ES-I3 (cell line): ENCODE data around the gene EPHB6.

Experiments used
- H3K36me3 ChIP-seq: 2 replicates; pipeline ENCODE4 v1.6.1; 2013; ENCODE audit warnings: mild to moderate bottlenecking, low read length, control low read depth, moderate library complexity; ENCODE audit not compliant: insufficient read depth
- H3K4me1 ChIP-seq: 2 replicates; pipeline ENCODE4 v1.6.1; 2013; ENCODE audit warnings: mild to moderate bottlenecking, control low read depth, low read length; ENCODE audit not compliant: insufficient read depth
- H3K9ac ChIP-seq: 2 replicates; pipeline ENCODE4 v1.6.1; 2013; ENCODE audit warnings: low read depth, mild to moderate bottlenecking, low read length, moderate library complexity
- H3K9me3 ChIP-seq: 2 replicates; pipeline ENCODE4 v1.6.1; 2013; ENCODE audit warnings: mild to moderate bottlenecking, low read length, moderate library complexity; ENCODE audit not compliant: control insufficient read depth, insufficient read depth

EPHB6 gene

DNA sequence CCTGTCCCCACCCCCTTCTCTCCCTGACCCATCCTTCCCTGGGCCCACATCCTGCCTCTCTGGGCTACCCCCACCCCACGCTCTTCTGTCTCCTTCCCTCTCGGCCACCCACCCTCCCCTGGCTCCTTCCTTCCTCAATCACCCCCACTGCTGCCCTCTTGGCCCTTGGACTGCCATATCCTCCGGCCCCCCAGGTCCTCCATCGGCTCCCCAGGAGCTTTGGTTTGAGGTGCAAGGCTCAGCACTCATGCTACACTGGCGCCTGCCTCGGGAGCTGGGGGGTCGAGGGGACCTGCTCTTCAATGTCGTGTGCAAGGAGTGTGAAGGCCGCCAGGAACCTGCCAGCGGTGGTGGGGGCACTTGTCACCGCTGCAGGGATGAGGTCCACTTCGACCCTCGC lies 10.9 kb downstream of the EPHB6 start:
- Histone ChIP-seq H3K9me3 (no peaks in the 10 kb centered on the region), H3K36me3 (no peaks in the 10 kb centered on the region), H3K9ac (no peak overlapping the region), H3K4me1 (peaks cover 18% of the 10 kb centered on the region)

DNA sequence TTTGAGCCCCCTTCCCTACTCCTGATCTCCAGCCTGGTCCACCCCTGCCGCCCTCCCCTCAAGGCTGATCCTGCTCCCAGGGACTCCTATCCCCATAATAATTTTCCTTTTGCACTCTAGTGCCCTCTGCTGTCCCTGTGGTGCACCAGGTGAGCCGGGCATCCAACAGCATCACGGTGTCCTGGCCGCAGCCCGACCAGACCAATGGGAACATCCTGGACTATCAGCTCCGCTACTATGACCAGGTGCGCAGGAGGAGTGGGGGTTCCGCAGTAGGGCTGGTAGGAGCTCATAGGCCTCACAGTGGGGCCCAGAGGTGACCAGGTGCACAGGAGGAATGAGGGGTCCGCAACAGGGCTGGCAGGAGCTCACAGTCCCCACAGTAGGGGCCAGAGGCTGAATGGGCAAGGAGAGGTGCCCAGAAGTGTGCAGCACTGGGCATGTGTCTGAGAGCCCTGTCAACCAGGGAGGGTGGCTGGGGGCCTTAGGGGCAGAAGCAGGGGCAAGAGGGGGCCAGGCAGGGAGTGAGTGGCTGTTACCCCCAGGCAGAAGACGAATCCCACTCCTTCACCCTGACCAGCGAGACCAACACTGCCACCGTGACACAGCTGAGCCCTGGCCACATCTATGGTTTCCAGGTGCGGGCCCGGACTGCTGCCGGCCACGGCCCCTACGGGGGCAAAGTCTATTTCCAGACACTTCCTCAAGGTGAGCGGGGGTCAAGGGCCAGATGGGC lies 11.7 kb downstream of the EPHB6 start:
- Histone ChIP-seq H3K9me3 (no peaks in the 10 kb centered on the region), H3K36me3 (no peaks in the 10 kb centered on the region), H3K4me1 (peaks cover 18% of the 10 kb centered on the region), H3K9ac (no peak overlapping the region)

DNA sequence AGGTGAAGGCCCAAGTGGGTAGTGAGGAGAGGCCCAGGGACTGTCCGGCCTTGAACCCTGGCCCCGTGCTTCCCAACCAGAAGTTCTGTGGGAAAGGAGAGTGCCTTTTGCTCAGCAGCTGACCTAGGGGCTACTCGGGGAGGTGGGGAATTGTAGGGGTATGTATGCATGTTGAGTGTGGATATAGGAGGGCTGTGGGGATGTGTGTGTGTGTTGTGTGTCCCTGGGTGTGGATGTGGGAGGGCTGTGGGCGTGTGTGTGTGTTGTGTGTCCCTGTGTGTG lies 12.2 kb downstream of the EPHB6 start:
- H3K9ac ChIP-seq = no peak overlapping the region
- no peaks in the 10 kb centered on the region for H3K36me3 ChIP-seq
- H3K4me1 ChIP-seq = peaks cover 13% of the 10 kb centered on the region
- no peaks in the 10 kb centered on the region for H3K9me3 ChIP-seq

DNA sequence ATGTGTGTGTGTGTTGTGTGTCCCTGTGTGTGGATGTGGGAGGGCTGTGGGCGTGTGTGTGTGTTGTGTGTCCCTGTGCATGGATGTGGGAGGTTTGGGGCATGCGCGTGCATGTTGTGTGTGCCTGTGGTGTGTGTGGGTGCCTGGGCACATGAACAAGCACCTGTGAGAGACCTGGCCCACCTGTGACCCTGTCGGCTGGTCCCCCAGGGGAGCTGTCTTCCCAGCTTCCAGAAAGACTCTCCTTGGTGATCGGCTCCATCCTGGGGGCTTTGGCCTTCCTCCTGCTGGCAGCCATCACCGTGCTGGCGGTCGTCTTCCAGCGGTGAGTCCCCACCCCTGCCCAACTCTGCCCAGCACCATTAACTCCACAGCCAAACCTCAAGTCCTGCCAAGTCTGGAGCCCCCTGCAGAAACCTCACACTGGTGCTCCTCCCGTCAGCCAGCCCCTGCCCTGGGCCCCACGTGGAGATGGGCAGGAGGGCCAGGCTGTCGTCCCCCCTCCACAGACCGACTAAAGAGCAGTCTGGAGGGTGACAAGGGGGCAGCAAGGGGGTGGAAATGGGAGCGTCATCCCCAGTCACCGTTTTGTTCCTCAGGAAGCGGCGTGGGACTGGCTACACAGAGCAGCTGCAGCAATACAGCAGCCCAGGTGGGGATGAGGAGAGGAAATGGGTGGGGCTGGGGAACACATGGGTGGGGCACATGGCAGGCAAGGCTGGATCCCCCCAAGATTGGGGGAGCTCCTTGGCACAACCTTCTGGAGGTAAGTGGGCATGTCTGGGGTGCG lies 12.7 kb downstream of the EPHB6 start:
- peaks cover 7% of the 10 kb centered on the region; the same call in 1 of the 2 replicates for H3K4me1 ChIP-seq
- H3K36me3 ChIP-seq = no peaks in the 10 kb centered on the region
- H3K9me3 ChIP-seq = no peaks in the 10 kb centered on the region
- no peak overlapping the region for H3K9ac ChIP-seq

DNA sequence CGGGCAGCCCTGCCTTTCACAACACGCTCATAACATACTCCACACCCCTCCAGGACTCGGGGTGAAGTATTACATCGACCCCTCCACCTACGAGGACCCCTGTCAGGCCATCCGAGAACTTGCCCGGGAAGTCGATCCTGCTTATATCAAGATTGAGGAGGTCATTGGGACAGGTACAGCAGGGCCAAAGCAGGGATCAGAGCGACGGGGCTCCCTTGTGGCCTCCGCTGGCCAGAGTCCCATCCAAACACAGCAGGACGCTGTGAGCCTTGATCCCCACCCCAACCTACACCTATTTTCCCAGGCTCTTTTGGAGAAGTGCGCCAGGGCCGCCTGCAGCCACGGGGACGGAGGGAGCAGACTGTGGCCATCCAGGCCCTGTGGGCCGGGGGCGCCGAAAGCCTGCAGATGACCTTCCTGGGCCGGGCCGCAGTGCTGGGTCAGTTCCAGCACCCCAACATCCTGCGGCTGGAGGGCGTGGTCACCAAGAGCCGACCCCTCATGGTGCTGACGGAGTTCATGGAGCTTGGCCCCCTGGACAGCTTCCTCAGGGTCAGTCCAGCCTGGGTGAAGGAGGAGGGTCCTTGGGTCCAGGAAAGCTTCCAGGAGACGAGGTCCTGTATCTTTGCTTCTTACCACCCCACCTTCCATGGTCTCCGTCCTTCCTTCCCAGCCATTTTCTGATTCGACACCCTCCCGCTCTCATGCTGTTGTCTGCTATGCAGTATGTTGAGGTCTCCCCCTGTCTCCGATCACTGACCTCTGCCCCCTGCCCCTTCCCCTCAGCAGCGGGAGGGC lies 13.5 kb downstream of the EPHB6 start:
- Histone ChIP-seq H3K36me3 (no peaks in the 10 kb centered on the region), H3K4me1 (peaks cover 3% of the 10 kb centered on the region; the same call in 1 of the 2 replicates), H3K9ac (no peak overlapping the region), H3K9me3 (no peaks in the 10 kb centered on the region)

DNA sequence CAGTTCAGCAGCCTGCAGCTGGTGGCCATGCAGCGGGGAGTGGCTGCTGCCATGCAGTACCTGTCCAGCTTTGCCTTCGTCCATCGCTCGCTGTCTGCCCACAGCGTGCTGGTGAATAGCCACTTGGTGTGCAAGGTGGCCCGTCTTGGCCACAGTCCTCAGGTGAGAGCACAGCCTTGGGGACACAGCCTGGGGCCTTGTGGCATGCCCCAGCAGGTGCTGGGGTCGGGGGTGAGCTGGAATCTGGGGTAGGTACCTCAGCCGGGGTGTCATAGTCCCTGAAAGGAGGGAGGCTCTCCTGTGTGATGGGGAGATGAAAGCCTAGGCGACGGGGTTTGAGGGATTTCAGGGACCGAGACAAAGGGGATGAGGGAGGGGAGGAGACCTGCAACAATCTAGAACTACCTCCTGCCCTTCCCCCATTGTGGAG lies 14.1 kb downstream of the EPHB6 start:
- no peak overlapping the region for H3K9ac ChIP-seq
- no peaks in the 10 kb centered on the region for H3K9me3 ChIP-seq
- peaks cover 3% of the 10 kb centered on the region; the same call in 1 of the 2 replicates for H3K4me1 ChIP-seq
- H3K36me3 ChIP-seq = no peaks in the 10 kb centered on the region

DNA sequence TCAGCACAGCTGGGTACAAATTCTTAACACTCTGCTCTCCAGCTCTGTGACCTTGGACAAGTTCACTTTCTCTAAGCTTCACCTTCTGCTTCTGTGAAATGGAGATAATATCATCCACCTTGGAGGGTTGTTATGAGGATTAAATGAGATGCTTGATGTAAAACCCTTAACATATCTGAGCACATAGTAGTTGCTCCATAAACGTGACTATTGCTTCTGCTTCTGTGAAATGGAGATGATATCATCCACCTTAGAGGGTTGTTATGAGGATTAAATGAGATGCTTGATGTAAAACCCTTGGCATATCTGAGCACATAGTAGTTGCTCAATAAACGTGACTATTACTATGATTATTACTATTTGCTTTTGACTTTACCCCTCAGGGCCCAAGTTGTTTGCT lies 14.6 kb downstream of the EPHB6 start:
- Histone ChIP-seq H3K9ac (no peak overlapping the region), H3K4me1 (peaks cover 3% of the 10 kb centered on the region; the same call in 1 of the 2 replicates), H3K36me3 (no peaks in the 10 kb centered on the region), H3K9me3 (no peaks in the 10 kb centered on the region)

DNA sequence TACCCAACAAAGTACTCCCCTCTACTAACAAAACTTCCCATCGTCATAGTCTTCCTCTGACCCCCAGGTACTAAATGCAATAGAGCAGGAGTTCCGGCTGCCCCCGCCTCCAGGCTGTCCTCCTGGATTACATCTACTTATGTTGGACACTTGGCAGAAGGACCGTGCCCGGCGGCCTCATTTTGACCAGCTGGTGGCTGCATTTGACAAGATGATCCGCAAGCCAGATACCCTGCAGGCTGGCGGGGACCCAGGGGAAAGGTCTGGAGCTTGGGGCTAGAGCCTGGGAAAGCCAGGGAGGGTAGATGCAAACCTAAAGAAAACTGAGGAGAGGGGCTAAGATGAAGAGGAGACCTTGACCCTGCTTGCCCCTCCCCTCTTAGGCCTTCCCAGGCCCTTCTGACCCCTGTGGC lies 15.3 kb downstream of the EPHB6 start:
- Histone ChIP-seq H3K4me1 (no peaks in the 10 kb centered on the region; the same call in 1 of the 2 replicates), H3K9me3 (no peaks in the 10 kb centered on the region; the same call in 1 of the 2 replicates), H3K36me3 (no peaks in the 10 kb centered on the region), H3K9ac (no peak overlapping the region)

DNA sequence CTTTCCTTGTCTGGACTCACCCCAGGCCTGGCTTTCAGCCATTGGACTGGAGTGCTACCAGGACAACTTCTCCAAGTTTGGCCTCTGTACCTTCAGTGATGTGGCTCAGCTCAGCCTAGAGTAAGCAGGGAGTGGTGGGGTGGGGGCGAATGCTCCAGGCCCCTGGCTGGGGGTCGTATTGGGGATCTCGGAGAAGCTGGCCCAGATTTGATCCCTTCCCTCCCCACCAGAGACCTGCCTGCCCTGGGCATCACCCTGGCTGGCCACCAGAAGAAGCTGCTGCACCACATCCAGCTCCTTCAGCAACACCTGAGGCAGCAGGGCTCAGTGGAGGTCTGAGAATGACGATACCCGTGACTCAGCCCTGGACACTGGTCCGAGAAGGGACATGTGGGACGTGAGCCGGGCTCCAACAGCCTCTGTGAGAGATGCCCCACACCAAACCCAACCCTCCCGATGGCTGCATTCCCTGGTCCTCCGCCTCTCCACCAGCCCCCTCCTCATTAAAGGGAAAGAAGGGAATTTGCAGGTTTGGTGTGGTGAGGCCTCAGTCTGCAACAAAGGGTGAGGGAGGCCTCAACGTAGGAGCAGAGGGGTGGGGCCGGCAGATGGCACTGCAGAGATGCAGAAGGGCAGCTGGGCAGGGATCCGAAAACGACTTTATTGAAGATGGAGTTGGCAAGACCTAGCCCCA lies 15.8 kb downstream of the EPHB6 start:
- no peaks in the 10 kb centered on the region; the same call in 1 of the 2 replicates for H3K4me1 ChIP-seq
- H3K36me3 ChIP-seq = no peaks in the 10 kb centered on the region
- no peak overlapping the region for H3K9ac ChIP-seq
- no peaks in the 10 kb centered on the region; the same call in 1 of the 2 replicates for H3K9me3 ChIP-seq

DNA sequence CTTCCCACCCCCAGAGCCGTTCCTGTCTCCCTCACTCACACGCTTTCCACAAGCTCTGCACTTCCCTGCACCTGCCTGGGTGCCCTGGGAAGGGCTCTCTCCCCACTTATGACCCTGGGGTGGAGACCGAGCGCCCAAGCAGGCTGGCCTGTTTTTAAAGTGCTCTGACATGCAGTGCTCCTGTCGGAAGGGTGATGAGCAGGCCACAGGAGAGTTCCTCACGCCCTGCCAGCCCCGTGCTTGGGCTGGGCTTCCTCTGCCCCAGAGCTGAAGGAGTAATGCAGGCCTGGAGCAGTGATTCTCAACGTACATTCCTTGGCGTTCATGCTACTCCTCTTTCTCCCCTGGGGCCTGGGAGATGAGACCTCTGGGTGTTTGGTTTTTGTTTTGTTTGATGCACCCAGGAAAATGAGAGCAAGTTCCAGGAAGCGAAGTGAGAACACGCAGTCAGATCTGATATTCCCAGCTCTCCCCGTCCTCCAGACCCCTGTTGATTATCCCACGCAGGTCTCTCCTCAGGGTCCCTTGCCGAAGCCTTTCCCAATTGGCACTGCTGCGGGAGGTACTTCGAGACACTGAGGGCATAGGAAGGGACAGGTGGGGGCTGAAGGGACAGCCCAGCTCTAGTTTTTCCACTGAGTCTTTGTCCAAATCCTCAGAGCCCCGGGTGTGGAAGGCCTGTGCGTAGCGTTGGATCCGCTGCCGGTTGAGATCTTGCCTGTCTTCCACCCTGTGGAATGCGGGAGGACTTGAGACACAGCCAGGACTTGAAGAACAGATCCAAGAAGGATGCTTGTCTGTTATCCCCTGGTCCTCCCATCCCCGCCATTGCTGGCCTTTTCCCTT lies 16.6 kb downstream of the EPHB6 start:
- Histone ChIP-seq H3K9me3 (no peaks in the 10 kb centered on the region; the same call in 1 of the 2 replicates), H3K4me1 (no peaks in the 10 kb centered on the region), H3K9ac (no peak overlapping the region), H3K36me3 (no peaks in the 10 kb centered on the region)

DNA sequence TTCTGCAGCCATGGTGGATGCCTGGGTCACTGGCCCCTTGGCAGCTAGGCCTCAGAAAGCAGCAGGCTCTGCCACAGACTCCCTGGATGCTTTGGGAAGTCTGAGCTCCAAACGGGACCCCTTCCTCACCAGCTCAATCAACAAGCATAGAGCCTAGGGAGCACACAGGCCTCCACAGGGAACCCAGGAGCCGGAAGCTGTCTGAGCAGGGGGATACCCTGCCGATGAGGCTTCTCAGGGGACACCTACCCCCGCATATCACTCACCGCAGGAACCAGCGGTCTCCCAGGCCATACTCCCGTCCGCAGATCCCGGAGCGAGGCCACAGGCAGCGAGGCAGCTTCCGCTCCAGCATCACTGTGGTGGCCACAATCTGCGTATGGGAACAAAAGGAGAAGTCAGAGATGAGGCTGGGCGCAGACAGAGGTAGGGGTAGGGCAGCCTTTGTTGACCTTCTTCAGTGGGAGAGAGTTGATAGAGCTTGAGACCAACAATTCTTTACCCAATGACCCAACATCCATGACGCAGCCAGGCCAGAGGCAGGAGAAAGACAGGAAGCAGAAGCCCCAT lies 17.3 kb downstream of the EPHB6 start:
- Histone ChIP-seq H3K9me3 (no peaks in the 10 kb centered on the region; the same call in 1 of the 2 replicates), H3K36me3 (no peaks in the 10 kb centered on the region), H3K4me1 (no peaks in the 10 kb centered on the region), H3K9ac (no peak overlapping the region)

DNA sequence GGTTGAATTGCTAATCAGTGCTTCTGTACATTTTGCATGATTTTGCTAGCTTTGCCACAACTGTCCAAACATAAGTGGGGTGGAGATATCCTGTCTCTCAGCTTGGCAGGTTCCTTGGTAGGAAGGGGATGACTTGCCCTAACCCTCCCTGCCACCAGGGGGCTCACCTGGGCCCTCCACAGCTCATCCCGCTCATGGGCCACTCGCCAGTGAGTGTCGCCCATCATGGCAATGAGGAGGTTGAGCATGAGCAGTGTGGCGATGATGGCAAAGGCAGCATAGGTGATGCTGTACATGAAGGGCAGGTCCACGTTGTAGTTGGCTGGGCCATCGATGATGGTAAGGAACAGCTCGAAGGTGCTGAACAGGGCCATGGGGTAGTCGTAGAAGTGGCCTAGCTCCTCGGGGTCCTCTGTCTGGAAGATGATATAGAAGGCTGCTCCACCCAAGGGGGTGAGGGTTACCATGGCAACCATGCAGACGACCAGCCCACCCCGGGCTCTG lies 18.5 kb downstream of the EPHB6 start:
- H3K36me3 ChIP-seq = no peaks in the 10 kb centered on the region

DNA sequence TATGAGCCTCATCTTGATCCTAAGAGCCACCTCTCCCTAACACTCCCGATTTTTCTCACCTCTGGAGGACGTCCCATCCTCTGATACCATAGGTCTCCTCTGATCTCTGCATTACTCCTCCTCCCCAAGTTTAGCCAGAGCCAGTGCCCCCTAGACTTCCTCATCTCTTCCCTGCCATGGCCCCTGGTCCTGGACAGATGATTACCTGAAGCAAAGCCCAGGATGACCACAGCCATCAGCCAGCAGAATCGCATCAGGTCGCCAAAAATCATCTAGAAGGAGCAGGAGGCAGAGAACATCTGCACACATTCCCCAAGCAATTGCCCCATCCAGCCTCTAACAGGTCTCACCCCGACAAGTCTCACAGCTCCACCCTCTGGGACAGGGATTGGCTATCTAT lies 19.0 kb downstream of the EPHB6 start:
- H3K36me3 ChIP-seq = no peaks in the 10 kb centered on the region
- no peaks in the 10 kb centered on the region; the same call in 1 of the 2 replicates for H3K9me3 ChIP-seq
- no peaks in the 10 kb centered on the region for H3K4me1 ChIP-seq
- H3K9ac ChIP-seq = no peak overlapping the region

More for the DNA sequence above, 18.5 kb downstream of the EPHB6 start:
- Histone ChIP-seq H3K9me3 (no peaks in the 10 kb centered on the region; the same call in 1 of the 2 replicates), H3K9ac (no peak overlapping the region), H3K4me1 (no peaks in the 10 kb centered on the region)
